ENCODE data around the gene BRCC3.

DNA sequence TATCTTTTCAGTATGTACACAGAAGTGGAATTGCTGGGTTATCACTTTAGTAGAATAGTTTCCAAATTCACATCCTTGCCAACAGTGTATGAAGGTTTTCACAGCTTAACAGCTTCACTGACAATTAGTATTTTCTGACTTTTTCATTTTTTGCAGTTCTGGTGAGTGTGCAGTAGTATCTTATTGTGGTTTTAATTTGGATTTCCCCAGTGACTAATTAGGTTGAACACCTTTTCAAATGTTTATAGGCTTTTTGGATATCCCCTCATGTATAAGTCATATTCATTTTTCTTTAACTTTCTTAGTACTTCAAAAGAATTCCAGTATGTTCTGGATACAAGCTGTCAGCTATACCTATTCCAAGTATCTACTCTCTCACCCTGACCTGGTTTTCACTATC is 37.1 kb downstream of the BRCC3 start:
- TF ChIP-seq EZH2 (IDR thresholded peaks at IDR 0.05; ENCODE audit: insufficient read depth, poor library complexity, severe bottlenecking) (no peak), EZH2phosphoT487 (IDR thresholded peaks at IDR 0.05; ENCODE audit: insufficient read depth, low read depth) (no peak)
